G401 (cell line): ENCODE results near the gene MAML2. TPM values are rescaled to one million over a fixed set of nuclear protein-coding genes. Genes with fewer than 3 reads are reported as not detected.
A peak's percentile ranks its signal among the peaks of the same experiment; 100 is the strongest.

Experiments
- DNase-seq: peaks from one replicate; pipeline ENCODE4 v3.0.0-alpha.2; 2015; ENCODE audit warnings: low spot score
- in situ Hi-C: cut with HindIII; loops from 2 replicates; pipeline ENCODE4 v1.10.0; 2016; ENCODE audit warnings: low sequenced_read_pairs, mixed read lengths
- total RNA-seq: library from RNA; depleted of rRNA; stranded (reverse); fragments of >200 nt; shearing (Covaris generic); gene quantifications from 2 replicates; pipeline ENCODE4 v1.2.3, GENCODE V29; 2014

The MAML2 gene
- total RNA-seq, 1 experiment from 2014 or later, result not detected

- in situ Hi-C loops, result no loop called here
- no peak for DNase-seq
Observed at GRCh38 chr11:96052921-96053651, 289.9 kb downstream of the MAML2 start.

DNA sequence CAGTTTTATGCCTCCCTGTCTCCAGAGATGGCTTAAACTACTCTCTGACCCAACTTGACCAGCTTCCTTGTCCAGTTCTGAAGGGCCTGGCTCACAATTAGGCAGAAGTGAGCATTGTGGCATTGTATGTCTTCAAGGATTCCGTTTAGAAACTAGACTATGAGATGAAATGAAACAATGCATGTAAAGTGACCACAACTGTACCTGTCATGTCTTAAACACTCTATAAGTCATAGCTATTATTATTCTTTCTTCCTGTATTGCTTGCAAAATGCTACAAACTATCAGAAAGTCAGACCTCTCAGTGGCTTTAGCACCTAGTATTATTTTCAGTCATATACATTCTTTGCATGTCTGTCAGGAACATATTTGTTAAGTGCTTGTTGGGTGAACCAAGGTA lies 291.2 kb downstream of the MAML2 start:
- in situ Hi-C loops, result no loop called here
- no peak for DNase-seq

GRCh38 chr11:96050435-96051182 lies 292.4 kb downstream of the MAML2 start:
- DNase-seq, result no peak
- in situ Hi-C loops, result no loop called here

DNA sequence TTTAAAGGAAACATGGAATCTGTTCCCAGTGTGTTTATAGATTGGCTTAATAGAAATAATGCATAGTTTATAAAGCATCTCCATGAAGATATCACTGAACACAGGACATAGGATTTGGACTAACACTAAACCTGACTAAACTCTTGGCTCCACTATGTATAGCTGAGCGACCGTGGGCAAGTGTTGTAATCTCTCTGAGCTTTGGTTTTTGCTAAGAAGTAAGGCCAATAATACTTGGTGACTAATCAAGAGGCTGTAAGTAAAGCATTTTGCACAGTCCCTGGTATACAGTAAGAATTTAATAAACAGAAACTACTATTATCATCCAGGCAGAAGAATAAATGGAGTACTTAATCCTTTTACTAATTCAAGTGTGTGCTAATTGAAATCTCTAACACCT lies 293.6 kb downstream of the MAML2 start:
- DNase-seq, result no peak
- in situ Hi-C loops, result no loop called here

GRCh38 chr11:96045622-96046456 lies 297.2 kb downstream of the MAML2 start:
- in situ Hi-C loops, result no loop called here
- DNase-seq, result peak; percentile 96

DNA sequence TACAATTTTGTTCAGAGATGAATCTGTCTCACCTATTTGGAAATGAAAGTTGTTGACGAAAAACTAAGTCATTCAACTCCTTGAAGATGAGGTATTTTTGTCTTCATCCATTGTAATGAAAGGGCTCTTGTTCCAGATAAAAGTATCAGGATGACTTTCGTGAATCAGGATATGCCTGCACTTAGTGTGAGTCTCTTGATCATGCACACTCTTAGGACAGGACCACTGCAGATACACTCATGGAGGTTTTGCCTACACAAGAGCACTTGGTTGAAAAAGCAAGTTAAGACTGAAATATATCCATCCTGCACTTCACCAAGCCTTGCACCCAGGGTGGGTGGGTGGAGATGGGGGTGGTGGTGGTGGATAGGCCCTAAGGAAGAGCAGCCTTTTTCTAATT lies 298.2 kb downstream of the MAML2 start:
- DNase-seq, result no peak
- in situ Hi-C loops, result no loop called here

- no peak for DNase-seq
- in situ Hi-C loops, result no loop called here
Observed at GRCh38 chr11:96044311-96044710, 298.7 kb downstream of the MAML2 start.

DNA sequence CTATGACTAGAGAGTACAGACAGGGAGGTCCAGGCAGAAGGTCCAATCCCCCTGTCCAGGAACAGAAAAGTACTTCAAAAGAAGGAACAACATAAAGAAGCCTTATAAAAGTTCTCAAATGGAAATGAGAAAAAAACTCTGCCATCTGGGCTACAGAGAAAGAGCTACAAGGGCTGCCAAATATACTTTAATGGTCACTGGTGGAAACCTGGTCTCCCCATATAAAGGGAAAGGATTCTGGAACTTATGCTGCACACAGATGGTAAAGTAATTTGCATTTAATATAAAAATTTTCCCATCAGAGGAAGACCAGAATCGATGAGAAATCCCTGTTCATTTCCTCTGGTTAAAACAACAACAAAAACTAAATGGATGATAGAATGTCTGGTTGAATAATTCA lies 299.7 kb downstream of the MAML2 start:
- no peak for DNase-seq
- in situ Hi-C loops, result no loop called here

- DNase-seq, result no peak
- in situ Hi-C loops, result no loop called here
Observed at GRCh38 chr11:96038046-96038445, 304.9 kb downstream of the MAML2 start.

DNA sequence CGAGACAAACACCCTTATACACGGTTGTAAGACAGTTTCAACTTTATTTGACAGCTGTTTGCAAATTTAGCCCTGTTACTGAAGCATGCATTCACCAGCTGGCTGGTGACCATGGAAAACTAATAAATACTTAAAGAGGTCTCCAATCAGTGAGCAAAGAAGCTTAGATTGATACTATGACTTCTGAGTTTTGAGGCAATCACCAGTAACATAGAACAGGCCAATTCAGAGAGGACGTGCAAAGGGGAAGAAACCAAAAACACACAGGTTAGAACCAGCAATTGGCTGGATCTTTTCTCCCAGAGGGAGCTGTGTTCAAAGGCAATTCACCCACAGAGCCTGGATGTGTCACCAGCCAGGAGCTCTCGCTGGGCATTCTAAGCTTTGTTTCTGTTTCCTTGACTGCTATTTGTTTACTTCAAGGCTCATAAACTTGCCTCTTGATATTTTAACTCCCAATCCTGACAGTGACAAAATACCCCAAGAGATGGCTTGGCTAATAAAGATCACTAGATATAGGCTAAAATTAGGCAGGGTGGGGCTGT lies 305.5 kb downstream of the MAML2 start:
- no peak for DNase-seq
- in situ Hi-C loops, result no loop called here

DNA sequence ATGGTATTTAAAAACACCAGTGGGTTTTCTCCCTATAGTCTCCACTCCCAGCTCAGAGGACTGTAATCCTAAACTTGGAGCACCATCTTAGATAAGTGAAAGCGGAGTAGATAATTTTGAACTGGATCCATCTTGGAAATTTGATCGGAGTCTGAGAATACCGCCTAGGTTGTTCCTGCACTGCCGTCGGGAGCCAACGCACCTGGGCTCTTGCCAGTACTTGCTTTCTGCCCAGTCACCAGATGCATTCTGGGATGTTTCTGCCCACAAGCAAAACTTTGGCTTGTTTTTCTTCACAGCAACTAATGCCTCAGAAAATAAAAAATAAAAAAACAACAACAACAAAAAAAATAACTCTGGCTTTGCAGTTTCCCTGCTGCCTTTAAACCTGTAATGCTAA lies 306.1 kb downstream of the MAML2 start:
- DNase-seq, result no peak
- in situ Hi-C loops, result no loop called here

- no peak for DNase-seq
- in situ Hi-C loops, result no loop called here
Observed at GRCh38 chr11:96035740-96036078, 307.3 kb downstream of the MAML2 start.

DNA sequence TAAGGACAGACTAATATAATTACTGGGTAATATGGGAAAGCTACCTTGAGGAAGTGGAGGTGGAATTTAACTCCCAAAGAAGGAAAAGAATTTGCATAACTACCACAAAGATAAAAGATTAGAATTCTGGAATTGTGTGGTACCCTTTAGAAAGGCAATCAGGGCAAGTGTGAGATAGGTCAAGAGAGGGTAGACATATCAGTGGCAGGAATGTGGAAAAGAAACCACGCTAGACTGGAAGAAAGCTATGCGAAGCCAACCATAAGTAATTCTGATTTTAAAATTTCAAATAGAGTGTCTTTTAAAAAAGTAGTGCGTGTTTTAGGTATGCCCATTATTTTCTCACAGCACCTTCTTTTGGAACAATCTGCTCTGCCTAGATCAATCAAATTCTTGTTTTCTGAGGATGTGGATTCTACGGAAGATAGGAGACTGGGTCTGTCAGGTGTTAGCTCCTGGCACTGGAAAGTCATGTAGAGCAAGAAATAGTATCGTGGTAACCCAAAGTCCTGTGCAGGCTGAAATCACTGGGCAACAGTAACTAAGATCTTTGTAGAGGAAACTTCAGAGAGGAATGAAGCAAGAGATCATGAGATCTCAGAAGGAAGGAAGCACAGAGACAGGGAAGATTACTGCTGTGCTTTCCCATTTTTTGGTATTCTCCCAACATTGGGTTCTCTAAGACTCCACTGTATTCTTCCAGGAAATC lies 307.8 kb downstream of the MAML2 start:
- no peak for DNase-seq
- in situ Hi-C loops, result no loop called here

DNA sequence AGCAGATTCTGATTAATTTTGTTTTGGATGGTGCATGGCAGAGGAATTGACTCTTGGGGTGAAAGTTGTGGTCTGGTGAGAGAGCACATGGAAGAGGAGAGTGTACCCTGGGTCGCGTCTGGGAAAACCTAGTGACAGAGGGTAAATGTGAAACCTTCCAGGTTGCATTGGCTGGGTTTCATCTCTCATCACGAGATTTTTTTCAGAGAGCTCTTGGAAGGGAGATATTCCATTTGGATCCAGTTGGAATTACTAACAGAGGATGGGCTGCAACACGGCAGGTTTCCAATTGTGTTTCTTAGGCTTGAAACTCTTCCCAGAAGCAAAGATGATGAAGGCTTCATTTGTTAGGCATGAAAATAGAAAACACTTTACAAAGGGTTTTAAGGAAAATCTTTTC lies 309.4 kb downstream of the MAML2 start:
- in situ Hi-C loops, result no loop called here
- peak; percentile 81 for DNase-seq

GRCh38 chr11:96033095-96033494 lies 309.9 kb downstream of the MAML2 start:
- in situ Hi-C loops, result no loop called here
- no peak for DNase-seq

DNA sequence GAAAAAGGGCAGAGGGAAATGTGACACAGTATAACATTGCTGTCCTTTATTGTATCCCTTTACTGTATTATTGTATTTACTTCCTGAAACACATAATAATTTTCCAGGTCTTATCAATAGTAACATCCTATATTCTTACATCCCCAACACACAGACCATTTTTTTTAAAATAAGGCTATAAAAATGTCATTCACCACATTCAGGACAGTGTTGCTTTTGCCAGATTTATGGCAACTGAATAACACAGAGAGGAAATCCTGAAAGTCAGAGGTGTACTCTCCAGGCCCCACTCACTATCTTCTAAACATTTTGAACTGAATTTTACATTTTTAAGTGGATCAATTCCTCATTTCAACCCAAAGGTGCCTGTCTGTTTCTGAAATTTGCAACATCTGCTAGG lies 314.2 kb downstream of the MAML2 start:
- in situ Hi-C loops, result no loop called here
- no peak for DNase-seq

DNA sequence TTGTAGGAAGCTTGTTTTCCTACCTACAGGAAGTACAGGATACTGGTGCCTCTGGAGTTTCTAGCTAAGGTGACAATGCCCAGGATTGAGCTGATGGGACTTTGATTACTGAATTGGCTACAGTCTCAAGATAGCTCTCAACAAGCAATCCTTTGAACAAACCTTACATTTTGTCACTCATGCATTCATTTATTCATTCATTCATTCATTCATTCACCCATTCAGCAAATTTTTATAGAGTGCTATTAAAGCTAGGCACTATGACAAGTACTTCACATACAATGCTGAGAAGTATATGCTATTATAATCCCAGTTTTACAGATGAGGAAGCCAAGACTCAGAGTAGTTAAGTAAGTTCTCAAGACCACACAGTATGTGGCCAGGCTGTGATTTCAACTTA lies 316.0 kb downstream of the MAML2 start:
- in situ Hi-C loops, result no loop called here
- DNase-seq, result no peak

DNA sequence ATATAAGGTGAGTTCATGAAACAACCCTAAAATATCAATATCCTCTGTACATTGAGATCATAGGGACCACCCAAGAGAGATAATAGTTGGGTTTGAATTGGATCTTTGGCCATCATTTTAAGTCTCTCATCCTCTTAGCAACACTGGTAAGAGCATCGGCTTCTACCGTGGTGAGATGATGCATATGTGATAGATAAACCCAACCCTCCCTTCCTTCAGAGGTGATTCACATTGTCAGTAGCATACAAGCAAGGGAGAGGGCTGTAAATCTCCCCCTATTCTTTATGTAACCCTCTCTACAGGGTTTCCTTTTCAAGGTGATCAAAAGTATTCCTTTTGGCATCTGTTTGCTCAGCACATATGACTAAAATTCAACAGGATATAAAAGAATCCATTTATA lies 316.7 kb downstream of the MAML2 start:
- in situ Hi-C loops, result no loop called here

GRCh38 chr11:96024666-96025065 lies 318.3 kb downstream of the MAML2 start:
- no peak for DNase-seq
- in situ Hi-C loops, result no loop called here

More for the DNA sequence above, 316.7 kb downstream of the MAML2 start:
- DNase-seq, result no peak
